HCEC 1CT (cell line): ENCODE data around the gene ARID1B.
A peak's percentile ranks its signal among the peaks of the same experiment; 100 is the strongest.
"Not testable (repeated sequence)": the region's sequence is repeated elsewhere in the genome, so short reads cannot be mapped to it uniquely, and the experiment has no call there.

ENCODE experiments used
- DNase-seq: peaks from one replicate; pipeline ENCODE4 v3.0.0-alpha.2; 2017

The ARID1B gene

DNA sequence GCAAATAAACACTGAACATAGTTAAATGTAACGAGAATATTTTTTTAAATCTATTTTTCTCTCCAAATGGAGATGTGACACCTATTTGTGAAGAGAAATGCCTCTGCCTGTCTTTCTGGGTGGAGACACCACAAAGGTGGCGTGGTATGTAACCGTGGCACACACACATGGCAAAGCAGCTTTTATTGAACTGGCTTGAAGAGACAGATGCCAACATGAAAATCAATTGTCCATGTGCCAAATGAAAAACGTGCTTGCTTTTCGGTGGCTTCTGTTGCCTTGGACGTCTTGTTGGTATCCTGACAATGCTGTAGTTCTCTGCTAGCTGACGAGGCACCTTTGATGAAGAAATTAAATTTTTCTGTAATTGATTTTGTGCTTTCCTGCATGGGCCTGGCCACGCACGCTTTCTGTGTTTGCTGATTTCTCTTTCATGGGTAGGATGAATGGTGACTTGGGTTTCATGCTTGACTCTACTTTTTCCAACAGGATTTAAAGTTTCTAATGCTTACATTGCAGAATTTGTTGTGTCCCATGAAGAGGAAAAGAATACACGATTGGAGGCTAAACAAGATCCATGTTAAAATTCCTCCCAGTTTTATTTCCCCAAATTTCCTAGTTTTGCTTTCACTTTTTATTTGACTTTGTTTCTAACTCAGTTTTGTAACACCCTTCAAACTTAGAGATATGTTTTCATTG, 343.5 kb downstream of the ARID1B start:
- DNase-seq = no peak

DNA sequence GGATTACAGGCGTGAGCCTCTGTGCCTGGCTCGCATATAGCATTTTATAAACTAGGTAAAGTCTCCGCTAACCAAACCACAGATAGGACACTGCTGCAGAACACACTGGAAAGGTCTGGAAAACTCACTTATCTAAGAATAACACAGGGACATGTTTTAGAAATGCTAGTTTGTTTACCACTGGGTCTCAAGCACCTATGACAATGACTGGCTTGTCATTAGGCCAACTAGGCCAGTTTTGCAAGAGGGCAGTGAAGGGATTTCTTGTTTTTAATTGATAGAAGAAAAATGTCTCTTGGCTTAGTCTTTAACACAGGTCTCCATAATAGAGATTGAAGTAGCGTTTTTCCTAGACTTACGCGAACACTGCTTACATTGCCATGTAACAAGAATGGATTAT, 344.7 kb downstream of the ARID1B start:
- DNase-seq = no peak

DNA sequence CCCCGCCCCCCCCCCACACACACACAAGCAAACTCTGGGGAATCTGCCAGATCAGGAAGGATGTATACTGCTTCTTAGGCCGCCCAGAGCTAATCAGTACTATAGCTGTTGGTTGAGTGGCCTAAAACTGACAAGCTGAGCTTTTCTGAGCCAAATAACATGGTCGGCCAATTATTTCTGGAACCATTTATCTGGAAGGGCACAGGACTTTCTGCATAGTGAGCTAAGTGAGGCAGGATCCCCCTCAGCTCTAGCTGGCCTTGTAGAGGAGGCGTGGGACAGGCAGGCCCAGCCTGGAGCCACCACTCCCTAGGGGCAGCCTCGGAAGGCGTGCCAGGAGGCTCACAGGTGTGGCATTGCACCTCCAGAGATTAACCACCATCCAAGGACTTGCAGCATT, 346.1 kb downstream of the ARID1B start:
- DNase-seq = no peak

DNA sequence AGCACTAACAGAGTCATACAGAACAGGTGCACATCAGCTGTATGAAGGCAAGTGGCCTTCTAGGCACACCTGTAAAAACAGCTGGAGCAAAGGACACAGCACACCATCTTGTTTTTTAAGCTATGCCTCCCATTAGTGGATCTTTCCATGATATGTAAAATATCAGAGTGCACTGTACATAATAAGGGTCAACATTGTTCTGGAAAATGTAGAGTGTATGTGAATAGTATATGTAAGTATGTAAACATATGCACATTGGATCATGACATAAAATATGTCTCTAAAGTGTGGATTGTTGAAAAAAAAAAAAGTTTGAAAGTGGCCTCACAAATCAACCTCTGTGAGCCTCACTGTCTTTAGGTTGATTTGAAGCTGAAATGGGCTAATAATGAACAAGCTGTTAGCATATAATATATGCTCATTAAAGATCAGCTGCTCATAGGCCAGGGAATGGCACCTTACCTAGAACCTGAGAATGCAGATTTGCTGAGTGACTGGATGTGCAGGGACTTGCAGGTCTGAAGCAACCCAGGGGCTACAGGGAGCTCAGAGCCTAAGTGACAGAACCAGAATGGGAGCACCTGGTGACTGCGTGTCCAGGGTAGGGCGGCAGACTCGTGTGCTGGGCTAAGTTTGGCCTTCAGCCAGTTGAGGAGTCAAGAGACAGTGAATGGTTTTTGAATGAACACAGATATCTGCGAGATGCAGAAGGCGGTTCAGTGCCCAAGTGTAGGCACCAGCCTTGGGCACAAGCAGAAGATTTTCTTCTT, 347.5 kb downstream of the ARID1B start:
- no peak for DNase-seq

DNA sequence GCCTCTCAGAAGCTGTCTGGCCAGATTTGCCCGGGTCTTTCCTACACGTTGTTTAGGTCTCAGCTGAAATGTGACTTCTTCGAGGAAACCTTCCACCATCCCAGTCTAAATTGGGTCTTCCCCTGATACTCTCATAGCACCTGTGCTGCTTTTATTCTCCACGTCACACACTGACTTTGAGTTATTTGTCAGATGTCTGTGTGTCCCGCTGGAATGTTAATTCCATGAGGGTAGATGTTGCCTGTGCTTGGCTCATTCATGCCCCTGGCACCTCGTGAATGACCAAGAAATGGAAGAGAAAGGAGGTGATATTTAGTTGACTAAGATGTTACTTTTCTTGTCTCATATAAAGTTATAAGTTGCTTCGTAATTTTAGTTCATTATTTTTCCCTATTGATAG, 348.4 kb downstream of the ARID1B start:
- DNase-seq = no peak

DNA sequence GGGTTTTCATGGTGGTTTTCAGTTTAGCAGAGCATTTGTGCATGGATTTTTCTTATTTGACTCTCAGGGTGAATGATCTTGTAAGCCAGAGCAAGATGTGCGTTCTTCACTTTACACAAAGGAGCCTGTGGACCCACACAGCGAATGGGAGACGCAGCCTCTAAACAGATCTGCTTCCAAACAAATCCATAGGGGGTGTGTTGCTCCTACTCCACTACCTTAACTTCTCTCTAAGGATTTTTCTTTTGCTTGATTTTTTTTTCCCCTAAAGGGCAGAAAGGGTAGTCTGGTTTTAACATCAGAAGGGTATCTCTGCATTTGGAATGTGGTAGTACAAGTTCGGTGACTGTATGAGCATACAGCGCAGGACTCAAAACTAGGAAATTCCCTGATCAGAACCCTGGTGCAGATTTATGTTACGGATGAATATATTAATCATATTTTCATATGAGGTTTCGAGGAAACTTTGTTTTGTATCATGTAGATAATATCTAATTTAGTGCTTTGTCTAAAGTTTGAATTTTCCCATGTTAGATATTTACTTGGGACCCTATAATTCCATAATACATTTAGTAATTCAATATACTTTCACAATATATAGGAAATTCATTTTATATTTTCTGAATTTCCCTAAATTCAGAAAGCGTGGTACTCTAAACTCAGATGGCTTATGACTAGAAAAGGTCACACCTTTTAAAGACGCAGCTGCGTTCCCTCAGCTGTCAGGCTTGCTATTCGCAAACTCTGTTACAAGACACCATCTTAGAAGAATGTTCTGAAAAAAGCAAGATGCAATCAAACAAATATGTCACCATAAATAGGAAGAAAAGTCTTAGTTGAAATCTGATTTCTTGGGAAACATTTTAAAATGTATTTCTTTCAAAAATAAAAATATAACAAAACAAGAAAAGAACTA, 349.3 kb downstream of the ARID1B start:
- no peak for DNase-seq

DNA sequence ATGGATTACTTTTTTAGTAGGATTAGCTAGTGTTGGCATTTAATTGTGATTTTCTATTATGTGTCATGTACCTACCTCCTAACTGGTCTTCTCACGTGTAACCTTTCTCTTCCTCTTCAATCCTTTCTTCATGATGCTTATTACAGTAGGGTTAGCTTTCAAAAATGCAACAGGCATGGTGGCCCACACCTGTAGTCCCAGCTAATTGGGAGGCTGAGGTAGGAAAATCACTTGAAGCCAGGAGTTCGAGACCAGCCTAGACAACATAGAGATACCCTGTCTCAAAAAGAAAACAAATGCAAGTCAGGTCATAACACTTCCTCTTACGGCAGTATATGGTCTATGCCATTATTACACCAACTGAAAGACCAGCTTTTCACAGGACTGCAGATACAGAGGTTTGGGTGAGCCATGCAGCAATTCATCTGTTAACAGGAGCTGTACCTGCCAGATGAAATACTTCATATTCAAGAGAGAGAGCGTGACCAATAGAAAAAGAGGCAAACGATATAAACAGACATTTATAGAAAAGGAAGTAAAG, 351.1 kb downstream of the ARID1B start:
- no peak for DNase-seq

DNA sequence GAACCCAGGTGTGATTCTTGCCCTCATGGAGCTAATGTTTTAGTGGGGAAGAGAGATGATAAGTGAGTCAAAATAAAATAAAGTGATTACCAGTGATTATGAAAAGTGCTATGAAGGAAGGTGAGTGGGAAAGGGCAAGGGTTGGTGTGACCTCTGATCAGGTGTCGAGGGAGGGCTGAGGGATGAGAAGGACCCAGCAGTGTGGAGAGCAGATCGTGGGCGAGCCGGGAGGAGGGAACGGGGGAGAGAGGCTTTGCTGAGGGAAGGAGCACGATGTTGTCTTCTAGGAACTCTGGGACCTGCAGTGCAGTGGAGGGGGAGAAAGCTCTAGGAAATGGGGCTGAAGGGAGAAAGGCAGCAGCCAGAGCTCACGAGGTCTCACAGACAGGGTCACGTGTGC, 354.1 kb downstream of the ARID1B start:
- no peak for DNase-seq

DNA sequence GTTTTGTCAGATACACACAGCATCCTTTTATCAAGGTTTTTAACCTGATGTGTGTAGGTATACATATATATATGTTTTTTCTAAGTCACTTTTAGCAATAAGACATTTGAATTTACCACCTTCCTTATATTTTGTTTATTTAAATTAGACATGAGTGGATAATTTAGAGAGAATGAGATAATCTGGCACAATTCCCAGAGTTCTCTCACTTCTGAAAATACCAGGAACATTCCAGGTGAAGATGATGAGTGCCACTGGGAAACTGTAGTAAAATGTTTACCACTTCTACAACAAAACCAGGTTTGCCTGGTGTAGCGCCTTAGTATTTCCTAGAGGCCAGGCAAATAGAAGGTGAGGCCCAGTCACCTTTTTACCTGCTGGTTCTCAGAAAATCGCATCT, 356.7 kb downstream of the ARID1B start:
- no peak for DNase-seq

DNA sequence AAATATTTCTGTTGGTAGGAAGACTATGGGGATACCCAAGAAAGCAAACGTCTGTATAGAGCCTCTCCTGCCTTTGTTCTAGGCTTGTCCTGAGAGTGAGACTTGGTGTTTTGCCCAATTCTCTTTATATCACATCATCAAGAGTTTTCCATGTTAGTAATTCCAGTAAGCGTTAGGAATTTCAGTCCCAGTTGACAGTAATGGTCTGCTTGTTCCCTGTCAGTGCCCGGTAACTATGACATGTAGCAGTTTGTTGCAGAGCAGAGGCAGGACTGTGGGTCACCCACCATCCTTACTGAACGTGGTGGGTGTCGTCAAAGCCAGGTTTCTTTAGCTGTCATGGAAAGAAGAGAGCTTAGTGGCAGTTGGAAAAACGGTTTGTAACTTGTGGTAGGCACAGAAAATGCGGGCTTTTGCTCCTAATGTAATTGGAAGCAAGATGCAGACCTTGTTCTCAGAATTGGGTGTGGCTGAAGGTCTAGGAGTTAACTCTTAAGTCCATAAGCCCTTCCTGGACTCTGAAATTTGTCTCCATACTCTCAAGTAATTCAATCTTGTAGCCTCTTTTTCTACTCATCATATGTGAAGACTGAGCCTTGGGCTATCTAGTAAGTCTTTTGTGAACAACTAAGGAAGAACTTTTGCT, 357.3 kb downstream of the ARID1B start:
- no peak for DNase-seq

DNA sequence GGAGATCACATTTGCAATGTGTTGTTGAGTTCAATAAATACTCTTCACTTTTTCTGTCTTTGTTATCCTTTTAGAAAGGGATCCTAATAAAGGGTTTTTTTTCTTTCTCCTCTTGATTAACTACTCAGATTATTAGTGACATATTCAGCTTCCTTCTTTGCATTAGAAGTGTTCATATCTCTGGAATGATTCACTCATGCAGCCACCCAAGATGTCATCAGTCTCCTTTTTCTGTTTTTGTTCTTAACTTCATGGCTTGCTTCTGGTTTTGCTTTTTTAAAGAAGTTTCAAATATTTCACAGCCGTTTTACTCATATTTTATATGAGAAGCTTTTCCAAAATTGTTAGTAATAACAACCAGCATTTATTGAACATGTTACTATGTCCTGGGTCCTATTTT, 358.5 kb downstream of the ARID1B start:
- no peak for DNase-seq

DNA sequence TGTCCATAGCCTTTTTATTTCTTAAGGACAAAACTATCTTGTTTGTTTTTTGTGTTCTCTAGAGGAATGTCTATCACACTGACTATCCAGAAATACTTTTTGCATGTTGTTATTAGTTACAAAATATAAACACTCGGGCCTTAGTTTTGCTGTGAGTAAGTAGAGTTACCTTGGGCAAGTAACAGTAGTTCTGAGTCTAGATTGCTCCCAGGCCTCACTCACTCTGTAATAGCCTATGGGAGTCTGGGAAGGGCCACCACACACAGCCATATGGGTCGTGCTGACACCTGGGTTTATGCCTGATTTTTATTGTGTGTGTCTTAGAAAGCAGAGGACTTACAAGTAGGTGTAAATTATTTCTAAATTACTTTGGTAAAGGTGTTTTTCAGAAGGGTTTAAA, 360.3 kb downstream of the ARID1B start:
- DNase-seq = no peak

DNA sequence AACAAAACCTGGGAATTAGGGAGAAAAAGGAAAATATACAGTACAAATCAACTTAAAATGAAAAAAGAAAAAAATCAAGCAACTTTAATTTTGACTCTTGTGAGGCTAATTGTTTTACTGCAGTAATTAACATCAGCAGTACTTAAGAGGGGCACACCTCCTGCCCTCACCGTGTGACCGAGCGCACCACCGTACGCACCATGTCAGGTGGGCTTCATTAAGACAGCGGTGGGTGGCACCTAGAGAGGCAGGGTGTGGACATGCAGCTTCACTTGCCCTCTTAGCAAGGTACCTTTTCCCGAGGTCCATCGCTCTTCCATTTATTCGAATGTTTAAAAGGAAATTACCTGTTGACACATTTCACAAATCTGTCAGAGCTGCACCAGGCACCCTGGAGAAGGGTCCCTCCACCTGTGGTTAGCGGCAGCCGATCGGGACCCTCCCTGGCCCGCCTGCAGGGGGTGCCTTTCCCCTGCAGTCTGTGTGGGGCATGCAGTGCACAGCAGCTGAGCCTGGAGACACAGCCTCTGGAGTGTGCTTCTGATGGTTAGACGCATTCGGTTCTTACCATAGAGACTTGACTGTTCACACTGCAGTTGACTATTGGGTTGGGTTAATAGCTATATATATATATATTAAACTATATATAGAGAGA, 362.0 kb downstream of the ARID1B start:
- no peak for DNase-seq

DNA sequence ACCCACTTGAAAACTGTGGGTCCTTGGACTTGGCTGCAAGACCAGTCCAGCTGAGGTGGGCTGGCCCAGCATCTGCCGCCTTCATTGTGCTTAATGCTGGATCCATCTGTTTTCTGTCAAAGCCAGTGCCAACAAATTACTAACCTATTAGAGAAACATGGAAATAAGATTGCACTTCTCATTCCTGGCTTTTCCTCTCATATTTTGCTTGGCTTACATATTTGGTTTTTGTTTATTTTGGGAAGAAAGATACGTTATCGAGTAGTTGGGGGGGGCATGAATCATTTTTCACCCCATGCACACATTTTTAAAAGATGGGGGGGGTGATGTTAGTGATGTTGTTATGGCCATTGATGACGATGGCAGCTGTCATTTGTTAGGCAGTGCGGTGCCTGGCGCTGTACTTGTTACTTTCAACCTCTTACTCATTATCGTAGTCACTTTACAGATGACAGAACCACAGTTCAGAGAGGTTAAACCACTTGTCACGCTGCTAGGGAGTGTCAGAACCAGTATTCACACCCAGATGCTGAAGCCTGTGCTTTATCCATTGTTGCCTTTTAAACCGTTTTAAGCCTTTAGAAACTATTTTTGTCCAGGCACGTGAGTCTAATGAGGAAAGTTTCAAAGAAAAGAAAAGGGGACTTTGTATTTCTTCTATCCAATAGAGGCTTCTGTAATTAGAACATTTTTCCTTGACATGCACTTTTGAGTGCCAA, 366.2 kb downstream of the ARID1B start:
- DNase-seq = peak; percentile 85

DNA sequence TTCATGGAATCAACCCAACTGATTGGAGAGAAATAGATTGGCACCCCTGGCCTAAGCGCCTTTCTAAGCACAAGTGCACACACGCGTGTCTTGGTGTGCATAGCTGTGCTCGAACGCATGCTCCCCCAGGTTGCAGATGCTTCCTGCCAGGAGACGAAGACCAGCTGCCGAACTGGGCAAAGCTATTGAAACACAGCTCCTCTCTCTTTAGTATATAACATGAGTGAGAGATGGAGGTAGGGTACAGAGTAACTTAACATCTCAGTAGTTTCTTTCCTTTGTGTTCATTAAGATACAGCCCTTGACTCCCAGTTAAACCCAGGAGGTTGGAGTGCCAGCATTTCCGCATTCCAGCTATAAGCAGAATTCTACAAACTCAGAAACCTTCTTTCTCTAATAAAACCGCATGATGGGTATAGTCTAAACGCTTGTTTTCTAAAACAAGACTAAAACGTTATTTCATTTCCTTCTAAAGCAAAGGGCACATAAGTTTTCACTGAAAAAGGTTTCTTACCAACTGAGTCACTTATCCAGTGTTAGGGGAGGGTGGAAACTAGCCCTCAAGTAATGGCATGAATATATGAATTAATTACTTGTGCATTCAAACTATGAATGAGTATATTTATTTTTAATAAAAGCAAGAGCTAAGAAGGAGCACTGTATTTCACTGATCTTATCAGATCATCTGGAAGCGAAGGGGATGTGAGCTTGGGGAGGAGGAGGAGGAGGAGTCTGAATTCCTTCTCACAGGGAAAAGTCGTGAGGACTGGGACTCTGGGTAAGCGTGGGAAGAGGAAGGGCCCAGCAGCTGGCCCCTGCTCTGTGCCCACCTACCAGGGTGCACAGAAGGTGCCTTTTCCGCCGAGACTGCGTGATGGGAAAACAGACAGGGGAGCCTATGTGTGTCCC, 367.0 kb downstream of the ARID1B start:
- DNase-seq = peak; percentile 29

DNA sequence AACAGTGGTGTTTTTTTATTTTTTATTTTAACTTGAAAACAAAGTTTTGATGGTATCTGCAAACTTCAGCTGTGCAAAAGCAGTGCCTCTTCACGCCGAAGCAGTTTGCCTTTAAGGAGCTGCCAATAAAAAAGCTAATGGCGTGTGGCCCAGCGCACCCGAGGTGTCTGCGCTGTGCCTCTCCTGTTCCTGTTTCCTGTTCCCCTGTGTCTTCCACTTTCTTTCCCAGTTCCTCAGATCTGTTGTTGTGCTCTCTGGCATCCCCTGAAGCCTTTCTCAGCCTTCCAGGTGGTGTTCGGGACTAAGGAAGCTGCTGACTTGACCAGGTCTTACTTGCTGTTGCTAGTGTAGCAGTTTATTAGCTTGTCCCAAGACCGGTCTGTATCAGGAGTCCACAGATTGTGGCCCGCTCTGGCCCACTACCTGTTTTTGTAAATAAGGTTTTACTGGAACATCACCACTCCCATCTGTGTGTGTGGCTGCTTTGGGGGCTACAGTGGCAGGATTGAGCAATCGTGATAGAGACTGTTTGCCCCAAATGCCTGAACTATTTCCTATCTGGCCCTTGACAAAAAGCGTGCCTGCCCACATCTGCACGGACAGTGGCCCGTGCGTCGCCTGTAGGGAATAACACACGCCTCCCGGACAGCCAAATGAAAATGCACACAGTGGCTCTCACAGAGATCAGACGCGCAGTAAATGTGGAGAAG, 367.8 kb downstream of the ARID1B start:
- no peak for DNase-seq

DNA sequence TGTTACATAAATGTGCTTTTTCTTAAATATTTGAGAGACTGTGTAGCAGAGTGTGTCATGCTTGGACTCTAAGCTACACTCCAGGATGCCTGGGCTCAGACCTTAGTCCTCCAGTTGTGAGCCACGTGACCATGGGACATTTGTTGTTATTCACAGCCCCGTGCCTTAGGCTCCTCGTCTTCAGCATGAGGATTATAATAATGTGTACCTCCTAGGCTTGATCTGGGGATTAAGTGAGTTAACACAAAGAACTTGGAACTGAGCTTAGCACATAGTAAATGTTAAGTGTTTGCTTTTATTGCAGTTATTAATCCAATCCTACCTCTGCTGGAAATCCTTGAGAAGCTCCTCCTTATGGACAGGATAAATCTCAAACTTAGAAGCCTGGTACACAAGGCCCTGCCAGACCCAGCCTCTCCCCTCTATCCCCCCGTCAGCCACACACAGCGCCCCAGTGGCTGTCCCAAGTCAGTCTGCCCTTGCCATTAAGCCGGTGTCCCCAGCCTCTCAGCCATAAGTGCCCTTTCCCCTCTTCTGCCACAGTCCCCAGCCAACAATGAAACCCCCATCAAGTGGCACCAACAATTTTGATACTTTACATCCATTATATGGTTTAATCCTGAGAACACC, 368.6 kb downstream of the ARID1B start:
- no peak for DNase-seq

DNA sequence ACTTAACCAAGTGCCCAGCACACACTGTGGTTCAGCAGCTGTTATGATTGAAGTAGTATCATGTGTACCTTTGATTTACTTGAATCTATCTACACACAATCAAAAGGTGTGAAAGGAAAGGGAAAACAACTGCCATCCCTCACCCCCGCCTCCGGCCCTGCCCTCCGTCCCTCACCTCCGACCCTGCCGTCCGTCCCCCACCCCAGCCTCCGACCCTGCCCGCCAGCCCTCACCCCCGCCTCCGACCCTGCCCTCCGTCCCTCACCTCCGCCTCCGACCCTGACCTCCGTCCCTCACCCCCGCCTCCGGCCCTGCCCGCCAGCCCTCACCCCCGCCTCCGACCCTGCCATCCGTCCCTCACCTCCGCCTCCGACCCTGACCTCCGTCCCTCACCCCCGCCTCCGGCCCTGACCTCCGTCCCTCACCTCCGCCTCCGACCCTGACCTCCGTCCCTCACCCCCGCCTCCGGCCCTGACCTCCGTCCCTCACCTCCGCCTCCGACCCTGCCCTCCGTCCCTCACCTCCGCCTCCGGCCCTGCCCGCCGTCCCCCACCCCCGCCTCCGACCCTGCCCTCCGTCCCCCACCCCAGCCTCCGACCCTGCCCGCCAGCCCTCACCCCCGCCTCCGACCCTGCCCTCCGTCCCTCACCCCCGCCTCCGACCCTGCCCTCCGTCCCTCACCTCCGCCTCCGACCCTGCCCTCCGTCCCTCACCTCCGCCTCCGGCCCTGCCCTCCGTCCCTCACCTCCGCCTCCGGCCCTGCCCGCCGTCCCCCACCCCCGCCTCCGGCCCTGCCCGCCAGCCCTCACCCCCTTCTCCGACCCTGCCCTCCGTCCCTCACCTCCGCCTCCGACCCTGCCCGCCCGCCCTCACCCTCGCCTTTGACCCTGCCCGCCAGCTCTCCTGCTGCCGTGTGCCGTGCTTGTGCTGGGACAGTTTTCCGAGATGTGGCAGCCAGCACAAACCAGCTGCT, 370.2 kb downstream of the ARID1B start:
- DNase-seq = not testable (repeated sequence)
